Kidney tubule cell (primary cell): ENCODE data around the gene DNM3.

Source experiments
- DNase-seq: peaks from one replicate; pipeline ENCODE4 v3.0.0-alpha.2; 2018; ENCODE audit warnings: low spot score

DNM3 gene

GRCh38 chr1:172460177-172460576 is 618.9 kb downstream of the DNM3 start:
- DNase-seq = no peak

GRCh38 chr1:172460887-172461315 is 619.6 kb downstream of the DNM3 start:
- DNase-seq = no peak
